ENCODE measurements around the gene CLIP4. TPM values are rescaled to one million over a fixed set of nuclear protein-coding genes. Genes with fewer than 3 reads are reported as not detected.

The CLIP4 gene
- total RNA-seq, 2 experiments from 2014 or later: 31.7 to 33.7 TPM

DNA sequence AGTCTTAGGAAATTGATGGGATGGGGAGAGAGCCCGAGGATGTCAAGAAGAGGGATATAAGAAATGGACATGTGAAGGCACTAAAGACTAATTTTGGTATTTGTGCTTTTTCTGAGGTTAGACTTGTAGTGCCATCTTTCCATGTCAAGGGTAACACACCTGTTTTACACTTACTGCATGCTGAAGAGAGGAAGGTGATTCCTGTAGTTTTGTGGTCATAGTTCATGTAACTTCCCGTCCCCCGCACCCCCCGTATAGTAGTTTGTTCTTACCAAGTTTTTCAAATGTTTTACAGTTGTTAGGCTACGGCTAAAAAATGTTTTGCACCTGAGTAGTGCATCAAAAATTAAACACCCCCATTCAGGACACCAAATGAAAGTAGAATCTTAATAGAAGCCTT is 73.8 kb downstream of the CLIP4 start:
- Mint-ChIP-seq H3K36me3 (ENCODE audit: low read depth) (peaks cover 23% of the 10 kb centered on the region), H3K27ac (no peak overlapping the region), H3K4me1 (no peaks in the 10 kb centered on the region), H3K9me3 (peaks cover 4% of the 10 kb centered on the region), H3K4me3 (no peak overlapping the region), H3K27me3 (no peaks in the 10 kb centered on the region)
- DNase-seq: no peak
- CTCF ChIA-PET: interaction anchor here (0.6 kb wide), 1 partner anchor 310 kb away, joined by 3 read pairs; no protein-coding TSS in a partner anchor
- POLR2A ChIA-PET: no interaction called here

DNA sequence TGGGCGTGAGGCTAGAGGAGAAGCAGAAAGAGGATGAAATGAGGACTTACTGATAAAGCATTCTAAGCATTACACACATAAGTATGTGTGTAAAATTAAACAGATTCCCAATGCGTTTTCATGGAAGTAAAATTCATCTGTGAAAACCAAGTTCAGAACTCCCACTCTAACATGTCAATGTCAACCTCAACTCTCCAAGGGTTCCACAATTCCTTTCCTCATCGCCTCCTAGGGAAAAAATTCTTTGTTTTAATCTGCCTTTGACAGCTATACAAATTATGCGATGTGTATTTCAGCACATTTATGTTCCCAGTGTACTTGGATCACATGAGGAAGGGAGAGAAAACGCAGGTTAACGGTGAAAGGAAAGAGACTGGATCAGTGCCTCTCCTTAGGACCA is 76.6 kb downstream of the CLIP4 start:
- no peaks in the 10 kb centered on the region for H3K4me1 Mint-ChIP-seq
- H3K9me3 Mint-ChIP-seq: peaks cover 4% of the 10 kb centered on the region
- no peaks in the 10 kb centered on the region for H3K27me3 Mint-ChIP-seq
- no peak overlapping the region for H3K4me3 Mint-ChIP-seq
- CTCF ChIA-PET: no interaction called here
- H3K36me3 Mint-ChIP-seq (ENCODE audit: low read depth): peaks cover 11% of the 10 kb centered on the region
- no peak overlapping the region for H3K27ac Mint-ChIP-seq
- POLR2A ChIA-PET: no interaction called here
- no peak for DNase-seq

DNA sequence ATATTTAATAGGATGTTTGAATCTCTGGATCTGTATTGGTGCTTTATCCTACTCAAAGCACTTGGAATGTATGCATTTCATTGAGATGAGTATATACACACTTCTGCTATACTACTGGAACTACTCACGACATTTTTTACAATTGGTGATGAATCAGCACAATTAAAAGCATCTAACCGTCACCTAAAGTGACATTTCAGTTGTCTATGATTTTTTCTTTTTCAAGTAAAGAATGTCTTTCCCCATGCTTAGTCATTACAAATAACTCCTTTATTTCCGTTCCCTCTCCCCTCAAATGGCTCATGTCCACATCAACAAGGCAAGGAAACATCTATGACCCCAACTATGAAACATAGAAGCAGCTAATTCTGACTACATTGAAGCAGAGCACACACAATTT is 77.3 kb downstream of the CLIP4 start:
- ChIA-PET CTCF (no interaction called here), POLR2A (interaction anchor here (0.8 kb wide), 1 partner anchor 183 kb away, joined by 3 read pairs; no protein-coding TSS in a partner anchor)
- Mint-ChIP-seq H3K36me3 (ENCODE audit: low read depth) (peaks cover 7% of the 10 kb centered on the region), H3K9me3 (peaks cover 2% of the 10 kb centered on the region), H3K4me3 (no peak overlapping the region), H3K27me3 (no peaks in the 10 kb centered on the region), H3K27ac (no peak overlapping the region), H3K4me1 (no peaks in the 10 kb centered on the region)
- DNase-seq: no peak

DNA sequence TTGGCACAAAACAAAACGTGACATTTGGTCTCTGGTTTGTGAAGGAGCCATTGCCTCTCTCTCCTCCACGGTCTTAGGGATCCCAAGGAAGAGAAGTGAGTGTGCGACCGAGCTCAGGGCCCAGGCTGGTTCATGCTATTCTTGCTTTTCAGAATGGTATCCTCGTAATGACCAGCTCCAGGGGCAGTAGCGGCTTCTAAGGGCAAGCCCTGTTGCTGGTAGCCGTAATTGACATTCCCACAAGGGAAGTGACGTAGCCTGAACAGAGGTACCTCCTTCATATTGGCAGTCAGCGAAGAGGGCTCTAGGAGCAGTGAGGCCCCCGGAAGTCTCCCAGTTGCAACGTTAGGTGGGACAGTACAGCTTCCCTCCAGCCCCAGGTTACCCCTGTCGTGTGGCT is 77.9 kb downstream of the CLIP4 start:
- H3K4me1 Mint-ChIP-seq: no peaks in the 10 kb centered on the region
- H3K9me3 Mint-ChIP-seq: no peaks in the 10 kb centered on the region
- no peak overlapping the region for H3K27ac Mint-ChIP-seq
- no peak overlapping the region for H3K4me3 Mint-ChIP-seq
- DNase-seq: no peak
- ChIA-PET CTCF (interaction anchor here (0.6 kb wide), 1 partner anchor 234 kb away, joined by 3 read pairs; no protein-coding TSS in a partner anchor), POLR2A (interaction anchor here (0.8 kb wide), 1 partner anchor 183 kb away, joined by 3 read pairs; no protein-coding TSS in a partner anchor)
- H3K27me3 Mint-ChIP-seq: no peaks in the 10 kb centered on the region
- H3K36me3 Mint-ChIP-seq (ENCODE audit: low read depth): peaks cover 1% of the 10 kb centered on the region

DNA sequence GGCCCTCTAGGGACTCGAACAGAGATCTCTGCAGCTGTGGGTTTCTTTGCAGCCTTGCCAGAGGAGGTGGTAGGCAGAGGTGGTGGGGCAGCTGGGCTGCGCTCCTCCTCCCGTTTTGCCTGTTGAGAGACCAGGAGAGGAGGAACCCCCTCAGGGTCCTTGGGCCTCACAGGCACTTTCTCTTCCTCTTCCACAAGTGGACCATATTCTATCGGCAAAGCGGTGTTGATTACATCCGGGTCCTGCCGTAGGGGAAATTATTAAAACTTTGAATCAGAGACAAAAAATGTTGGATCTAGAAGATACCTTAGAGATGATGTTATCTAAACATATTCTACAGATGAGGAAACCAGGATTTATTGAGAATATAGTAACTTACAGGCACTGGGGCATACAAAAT is 78.5 kb downstream of the CLIP4 start:
- Mint-ChIP-seq H3K9me3 (no peaks in the 10 kb centered on the region), H3K27me3 (no peaks in the 10 kb centered on the region), H3K36me3 (ENCODE audit: low read depth) (no peaks in the 10 kb centered on the region), H3K4me1 (no peaks in the 10 kb centered on the region), H3K27ac (no peak overlapping the region), H3K4me3 (no peak overlapping the region)
- CTCF ChIA-PET: interaction anchor here (0.6 kb wide), 1 partner anchor 235 kb away, joined by 3 read pairs; no protein-coding TSS in a partner anchor
- POLR2A ChIA-PET: no interaction called here
- no peak for DNase-seq

DNA sequence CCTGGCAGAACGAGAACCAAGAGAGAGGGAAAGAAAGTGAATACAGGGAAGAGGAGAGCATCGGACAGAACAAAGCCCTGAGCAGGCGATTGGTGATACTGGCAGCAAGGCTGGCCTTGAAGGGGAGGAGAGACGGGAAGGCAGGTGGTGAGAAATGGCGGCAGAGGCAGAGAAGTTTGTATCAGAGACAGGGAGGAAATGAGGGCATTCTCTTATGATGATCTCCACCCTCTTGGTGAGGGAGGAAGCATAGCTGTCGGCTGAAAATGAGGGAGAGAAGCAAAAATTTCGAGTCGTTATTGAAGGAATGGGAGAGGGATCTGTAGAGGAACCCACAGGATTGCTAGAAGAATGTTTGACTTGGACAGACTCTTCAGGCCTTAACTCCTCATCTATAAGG is 80.6 kb downstream of the CLIP4 start:
- POLR2A ChIA-PET: no interaction called here
- no peak for DNase-seq
- CTCF ChIA-PET: interaction anchor here (0.6 to 1.7 kb wide), 5 partner anchors 10 to 919 kb away, joined by 3 to 7 read pairs (median 3); no protein-coding TSS in a partner anchor
- Mint-ChIP-seq H3K27me3 (no peaks in the 10 kb centered on the region), H3K9me3 (no peaks in the 10 kb centered on the region), H3K27ac (no peak overlapping the region), H3K4me1 (no peaks in the 10 kb centered on the region), H3K4me3 (no peak overlapping the region), H3K36me3 (ENCODE audit: low read depth) (no peaks in the 10 kb centered on the region)

DNA sequence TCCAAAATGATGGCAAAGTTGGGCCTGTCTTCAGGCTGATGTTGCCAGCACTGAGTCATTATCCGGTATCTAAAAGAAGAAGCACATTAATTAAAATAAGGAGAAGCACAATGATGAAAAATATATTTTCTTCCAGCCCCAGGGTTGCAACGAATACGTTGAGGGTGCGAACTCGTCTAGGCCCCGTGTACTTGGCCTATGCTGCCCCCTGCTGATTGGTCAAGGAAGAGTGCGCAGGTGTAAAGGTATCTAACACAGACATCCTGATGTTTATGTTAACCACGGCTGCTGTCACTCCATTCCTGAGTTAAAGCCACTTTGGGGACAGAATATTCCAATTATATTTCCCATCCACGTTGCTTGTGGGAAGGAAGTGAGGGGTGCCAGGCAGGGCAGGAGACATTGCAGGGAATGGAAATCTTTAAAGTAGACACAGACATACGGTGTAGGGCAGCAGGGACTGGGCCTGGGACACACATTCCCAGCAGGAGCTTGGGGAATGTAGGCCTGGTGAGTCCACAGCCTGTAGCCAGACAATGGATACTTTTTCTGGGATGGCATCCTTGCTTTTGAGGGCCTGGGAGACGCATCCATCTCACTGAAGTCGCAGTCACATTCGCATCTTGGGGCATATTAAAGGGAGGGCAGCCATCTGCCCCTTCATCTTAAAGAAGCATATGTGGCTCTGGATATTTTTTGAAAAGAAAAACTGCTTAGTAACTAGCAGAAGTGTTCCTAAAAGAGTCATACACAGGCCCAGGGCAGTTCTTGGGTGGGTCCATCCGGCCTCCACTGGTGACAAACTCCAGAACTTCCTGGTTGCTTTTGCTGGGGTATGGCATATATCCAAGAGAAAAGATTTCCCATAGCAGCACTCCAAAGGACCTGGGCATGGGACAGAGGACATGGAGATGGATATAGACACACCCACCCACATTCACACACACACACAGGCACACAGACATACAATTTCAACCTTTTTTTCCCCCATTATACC is 81.9 kb downstream of the CLIP4 start:
- ChIA-PET CTCF (interaction anchor here (0.5 to 1.7 kb wide), 4 partner anchors 196 to 266 kb away, joined by 3 to 7 read pairs (median 3); no protein-coding TSS in a partner anchor), POLR2A (no interaction called here)
- H3K4me1 Mint-ChIP-seq: no peaks in the 10 kb centered on the region
- no peaks in the 10 kb centered on the region for H3K9me3 Mint-ChIP-seq
- peak; percentile 82 for DNase-seq
- no peak overlapping the region for H3K4me3 Mint-ChIP-seq
- no peaks in the 10 kb centered on the region for H3K36me3 Mint-ChIP-seq (ENCODE audit: low read depth)
- no peak overlapping the region for H3K27ac Mint-ChIP-seq
- no peaks in the 10 kb centered on the region for H3K27me3 Mint-ChIP-seq

DNA sequence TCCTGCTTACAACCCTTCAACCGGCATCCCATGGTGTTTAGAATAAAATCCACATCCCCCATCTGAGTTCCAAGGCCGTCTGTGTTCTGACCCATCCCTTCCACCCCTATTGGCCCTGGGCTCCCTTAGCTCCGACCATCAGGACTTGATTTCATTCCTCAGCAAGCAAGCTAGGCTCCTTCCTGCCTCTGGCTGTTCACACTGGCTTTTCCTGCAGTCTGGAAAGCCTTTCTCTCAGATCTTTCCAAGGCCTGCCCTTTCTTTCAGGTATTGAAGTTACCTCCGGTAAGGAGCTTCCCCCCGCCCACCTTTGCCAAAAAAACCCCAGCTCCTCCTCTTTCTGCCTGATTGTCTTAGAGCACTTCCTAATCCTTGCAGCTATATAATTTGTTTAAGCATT is 86.8 kb downstream of the CLIP4 start:
- no peak overlapping the region for H3K27ac Mint-ChIP-seq
- no peak overlapping the region for H3K4me3 Mint-ChIP-seq
- POLR2A ChIA-PET: no interaction called here
- no peaks in the 10 kb centered on the region for H3K4me1 Mint-ChIP-seq
- no peaks in the 10 kb centered on the region for H3K27me3 Mint-ChIP-seq
- DNase-seq: no peak
- H3K36me3 Mint-ChIP-seq (ENCODE audit: low read depth): no peaks in the 10 kb centered on the region
- CTCF ChIA-PET: interaction anchor here (0.8 to 1.1 kb wide), 3 partner anchors 12 to 246 kb away, joined by 3 read pairs; no protein-coding TSS in a partner anchor
- H3K9me3 Mint-ChIP-seq: no peaks in the 10 kb centered on the region

DNA sequence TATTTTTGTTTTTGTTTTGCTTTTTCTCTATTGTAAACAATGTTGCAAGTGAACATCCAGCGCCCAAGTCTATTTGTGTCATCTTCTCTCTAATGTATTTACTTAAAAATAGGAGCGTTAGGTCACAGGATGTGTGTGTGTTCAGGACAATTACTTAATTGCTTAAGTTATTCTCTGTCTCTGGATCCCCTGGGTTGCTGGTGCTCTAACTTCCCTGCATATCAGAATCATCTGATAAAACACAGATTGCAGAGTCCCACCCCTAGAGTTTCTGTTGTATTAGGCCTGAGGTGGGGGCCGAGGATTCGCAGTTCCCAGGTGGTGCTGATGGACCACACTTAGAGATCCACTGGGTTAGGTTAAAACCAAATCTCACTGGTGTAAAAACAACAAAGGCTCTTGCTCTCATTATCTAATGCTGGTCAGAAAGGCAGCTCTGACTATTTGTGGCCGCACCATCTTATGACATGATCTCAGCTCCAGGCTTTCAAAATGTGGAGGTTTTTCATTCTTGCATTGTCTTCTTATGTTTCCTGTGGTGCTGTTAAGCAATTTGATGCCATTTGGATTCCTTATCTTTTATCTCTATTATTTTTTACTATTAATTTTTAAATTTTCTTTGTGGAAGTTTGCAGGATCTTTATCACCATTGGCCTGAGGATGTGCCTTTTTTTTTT is 87.7 kb downstream of the CLIP4 start:
- H3K4me1 Mint-ChIP-seq: no peaks in the 10 kb centered on the region
- H3K27ac Mint-ChIP-seq: no peak overlapping the region
- H3K9me3 Mint-ChIP-seq: no peaks in the 10 kb centered on the region
- H3K36me3 Mint-ChIP-seq (ENCODE audit: low read depth): no peaks in the 10 kb centered on the region
- ChIA-PET POLR2A (no interaction called here), CTCF (no interaction called here)
- no peaks in the 10 kb centered on the region for H3K27me3 Mint-ChIP-seq
- H3K4me3 Mint-ChIP-seq: no peak overlapping the region
- DNase-seq: no peak

DNA sequence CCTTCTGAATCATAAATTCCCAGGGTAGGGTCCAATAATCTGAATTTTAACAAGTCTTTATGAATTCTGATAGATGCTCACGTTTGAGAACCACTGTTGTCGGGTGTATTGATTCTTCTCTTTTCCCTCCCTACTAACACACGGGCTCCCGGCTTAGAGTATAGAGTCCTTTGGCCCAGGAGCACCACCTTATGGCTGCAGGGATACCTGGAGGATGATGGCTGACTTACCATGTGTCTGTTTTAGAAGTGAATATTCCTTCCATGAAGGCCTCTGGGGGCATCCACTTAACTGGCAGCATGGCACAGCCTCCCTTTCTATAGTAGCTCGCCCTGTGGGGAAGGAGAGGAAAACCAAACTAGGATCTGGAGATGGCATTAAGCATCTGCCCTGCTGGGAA is 91.7 kb downstream of the CLIP4 start:
- H3K27ac Mint-ChIP-seq: no peak overlapping the region
- ChIA-PET CTCF (interaction anchor here (0.6 kb wide), 1 partner anchor 178 kb away, joined by 3 read pairs; no protein-coding TSS in a partner anchor), POLR2A (no interaction called here)
- no peaks in the 10 kb centered on the region for H3K4me1 Mint-ChIP-seq
- H3K27me3 Mint-ChIP-seq: no peaks in the 10 kb centered on the region
- DNase-seq: no peak
- no peak overlapping the region for H3K4me3 Mint-ChIP-seq
- no peaks in the 10 kb centered on the region for H3K36me3 Mint-ChIP-seq (ENCODE audit: low read depth)
- H3K9me3 Mint-ChIP-seq: no peaks in the 10 kb centered on the region

DNA sequence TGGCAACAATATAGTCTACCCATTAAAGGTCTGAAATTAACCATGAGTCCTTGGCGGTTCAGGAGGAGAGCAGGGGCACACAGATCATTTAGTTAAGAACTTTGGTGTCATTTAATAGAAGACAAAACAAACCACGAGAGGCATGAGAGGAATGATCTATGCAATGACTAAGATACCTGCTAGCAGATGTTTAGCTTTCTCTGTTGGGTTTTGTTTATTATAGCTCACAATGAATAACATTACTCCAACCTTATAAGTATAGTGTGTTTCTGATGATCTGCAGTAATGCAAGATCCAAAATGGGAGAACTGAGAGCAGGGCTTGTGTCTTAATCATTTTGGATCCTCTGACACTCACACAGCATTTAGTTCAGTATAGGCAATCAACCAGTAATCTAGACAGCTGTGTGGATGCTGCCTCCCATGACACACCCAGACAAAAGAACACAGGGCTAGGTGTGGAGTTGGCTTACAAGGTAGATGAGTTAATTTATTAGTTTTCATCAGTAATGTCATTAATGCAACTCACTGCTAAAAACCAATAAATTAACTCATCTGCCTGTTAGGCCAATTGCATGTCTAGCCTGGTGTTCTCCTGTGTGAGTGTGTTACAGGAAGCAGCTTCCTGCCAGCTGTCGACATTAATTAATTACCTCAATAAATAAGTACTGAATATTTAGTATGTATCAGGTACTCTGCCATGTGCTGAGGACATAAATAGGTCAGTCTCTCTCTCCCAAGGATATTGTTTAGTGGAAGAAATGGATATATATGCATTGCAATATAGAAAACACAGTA is 92.3 kb downstream of the CLIP4 start:
- no peaks in the 10 kb centered on the region for H3K4me1 Mint-ChIP-seq
- no peaks in the 10 kb centered on the region for H3K9me3 Mint-ChIP-seq
- POLR2A ChIA-PET: interaction anchor here (1.4 kb wide), 1 partner anchor 193 kb away, joined by 3 read pairs; no protein-coding TSS in a partner anchor
- no peaks in the 10 kb centered on the region for H3K27me3 Mint-ChIP-seq
- no peak overlapping the region for H3K4me3 Mint-ChIP-seq
- H3K27ac Mint-ChIP-seq: no peak overlapping the region
- H3K36me3 Mint-ChIP-seq (ENCODE audit: low read depth): no peaks in the 10 kb centered on the region
- CTCF ChIA-PET: interaction anchor here (0.6 to 1.9 kb wide), 2 partner anchors 177 to 249 kb away, joined by 3 to 5 read pairs; no protein-coding TSS in a partner anchor
- DNase-seq: no peak

DNA sequence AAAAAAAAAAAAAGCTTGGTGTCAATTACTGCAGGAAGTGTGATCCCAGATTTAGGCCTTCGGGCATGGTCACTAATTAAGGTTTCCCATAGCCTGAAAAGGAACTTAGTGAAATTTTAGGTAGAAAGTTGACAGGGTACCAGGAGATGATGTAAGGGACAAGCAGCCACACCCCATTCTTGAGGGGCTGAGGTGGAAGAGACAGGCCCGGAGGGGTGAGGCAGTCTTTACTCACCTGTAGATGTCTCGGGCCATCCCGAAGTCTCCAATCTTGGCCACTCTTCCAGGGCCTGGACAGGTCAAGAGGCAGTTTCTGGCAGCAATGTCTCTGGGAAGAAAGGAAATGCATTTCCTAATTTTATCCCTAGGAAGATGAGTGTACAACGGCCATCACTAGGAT is 94.3 kb downstream of the CLIP4 start:
- Mint-ChIP-seq H3K27ac (no peak overlapping the region), H3K9me3 (no peaks in the 10 kb centered on the region), H3K27me3 (no peaks in the 10 kb centered on the region), H3K4me3 (no peak overlapping the region), H3K4me1 (peaks cover 4% of the 10 kb centered on the region), H3K36me3 (ENCODE audit: low read depth) (no peaks in the 10 kb centered on the region)
- no peak for DNase-seq
- ChIA-PET POLR2A (no interaction called here), CTCF (no interaction called here)
